OCI-LY7 (cell line): ENCODE results near the gene COMMD1. TPM values are rescaled to one million over a fixed set of nuclear protein-coding genes. Genes with fewer than 3 reads are reported as not detected.
A peak's percentile ranks its signal among the peaks of the same experiment; 100 is the strongest.

Experiments used
- BruUV-seq: library from RNA; stranded (reverse); fragments of 400-500 nt; replicated peaks from 2 replicates; lab custom pipeline; 2021; lab: Mats Ljungman, UMichigan
- CTCF ChIA-PET: fragments of 300-600 bp; sonication (Branson Sonifier 250); formaldehyde crosslinking; loops from one replicate; lab custom pipeline; 2022; ENCODE audit warnings: antibody characterized with exemption; ENCODE audit not compliant: unreplicated experiment; lab: Charles Lee
- POLR2A ChIA-PET: fragments of 300-600 bp; sonication (Branson Sonifier 250); formaldehyde crosslinking; loops from one replicate; lab custom pipeline; 2022; ENCODE audit warnings: antibody characterized with exemption; lab: Charles Lee
- DNase-seq: peaks from one replicate; pipeline ENCODE4 v3.0.0-alpha.2; 2015; ENCODE audit warnings: low spot score
- H2AFZ ChIP-seq: fragments of 200-600 bp; sonication (generic), shearing (Covaris generic); 2 replicates; pipeline ENCODE4 v1.6.1; 2014; ENCODE audit warnings: mild to moderate bottlenecking, antibody characterized with exemption, low read length, moderate library complexity
- H3K27ac ChIP-seq: fragments of 200-600 bp; sonication (generic); 2 replicates; pipeline ENCODE4 v1.5.1; 2014; ENCODE audit warnings: mixed run types, low read depth, mild to moderate bottlenecking, moderate library complexity, low read length, inconsistent platforms; ENCODE audit not compliant: poor library complexity, severe bottlenecking
- H3K36me3 ChIP-seq: fragments of 200-600 bp; sonication (generic); 2 replicates; pipeline ENCODE4 v1.6.1; 2014; ENCODE audit warnings: mild to moderate bottlenecking, antibody characterized with exemption, low read length, moderate library complexity, mixed read lengths; ENCODE audit not compliant: insufficient read depth
- H3K4me1 ChIP-seq: fragments of 200-600 bp; sonication (generic); 2 replicates; pipeline ENCODE4 v1.5.1; 2014; ENCODE audit warnings: mild to moderate bottlenecking, low read length; ENCODE audit not compliant: insufficient read depth, poor library complexity, severe bottlenecking
- H3K4me2 ChIP-seq: fragments of 200-600 bp; sonication (generic); 2 replicates; pipeline ENCODE4 v1.6.1; 2014; ENCODE audit warnings: mild to moderate bottlenecking, low read length
- H3K4me3 ChIP-seq: fragments of 200-600 bp; sonication (generic); 2 replicates; pipeline ENCODE4 v1.5.1; 2014; ENCODE audit warnings: mild to moderate bottlenecking, low read depth, low read length; ENCODE audit not compliant: poor library complexity, severe bottlenecking
- H3K79me2 ChIP-seq: fragments of 200-600 bp; sonication (generic); 2 replicates; pipeline ENCODE4 v1.6.1; 2016; ENCODE audit warnings: low read depth, mild to moderate bottlenecking, low read length, moderate library complexity, mixed read lengths; ENCODE audit not compliant: insufficient read depth
- H3K9me2 ChIP-seq: fragments of 200-600 bp; sonication (generic); 2 replicates; pipeline ENCODE4 v1.6.1; 2016; ENCODE audit warnings: mild to moderate bottlenecking, low read length, mixed read lengths; ENCODE audit not compliant: insufficient read depth
- H3K9me3 ChIP-seq: fragments of 200-600 bp; sonication (generic); 2 replicates; pipeline ENCODE4 v1.6.1; 2014; ENCODE audit warnings: mild to moderate bottlenecking, mixed run types, low read length, mixed read lengths
- H4K20me1 ChIP-seq: fragments of 200-600 bp; sonication (generic); 2 replicates; pipeline ENCODE4 v1.6.1; 2014; ENCODE audit warnings: mild to moderate bottlenecking, antibody characterized with exemption, low read length, moderate library complexity, mixed read lengths; ENCODE audit not compliant: insufficient read depth
- CTCF ChIP-seq: fragments of 200-600 bp; sonication (generic); conservative IDR thresholded peaks from 2 replicates; pipeline ENCODE4 v1.5.1; 2014; ENCODE audit warnings: mild to moderate bottlenecking, antibody characterized with exemption, low read length, moderate library complexity, mixed read lengths
- EZH2phosphoT487 ChIP-seq: fragments of 200-600 bp; sonication (generic); IDR thresholded peaks from 2 replicates; pipeline ENCODE4 v1.6.1; 2018; ENCODE audit warnings: low read depth, borderline replicate concordance, mild to moderate bottlenecking, mixed run types, antibody characterized with exemption, low read length, moderate library complexity, mixed read lengths
- intact Hi-C: fragments of 100-400 bp; cut with micrococcal nuclease; formaldehyde crosslinking; loops from one replicate; pipeline ENCODE4 v1.10.0; 2022; ENCODE audit not compliant: unreplicated experiment
- total RNA-seq, 2 experiments: library from RNA; depleted of rRNA in 1 of 2; stranded (reverse); fragments of >200 nt in 1 of 2; shearing (Covaris generic) in 1 of 2; gene quantifications; 2 replicates each; pipeline ENCODE4 v1.2.3, GENCODE V29; 2014 to 2022

COMMD1 gene
- total RNA-seq, 2 experiments from 2014 or later, result 22.0 to 22.1 TPM

DNA sequence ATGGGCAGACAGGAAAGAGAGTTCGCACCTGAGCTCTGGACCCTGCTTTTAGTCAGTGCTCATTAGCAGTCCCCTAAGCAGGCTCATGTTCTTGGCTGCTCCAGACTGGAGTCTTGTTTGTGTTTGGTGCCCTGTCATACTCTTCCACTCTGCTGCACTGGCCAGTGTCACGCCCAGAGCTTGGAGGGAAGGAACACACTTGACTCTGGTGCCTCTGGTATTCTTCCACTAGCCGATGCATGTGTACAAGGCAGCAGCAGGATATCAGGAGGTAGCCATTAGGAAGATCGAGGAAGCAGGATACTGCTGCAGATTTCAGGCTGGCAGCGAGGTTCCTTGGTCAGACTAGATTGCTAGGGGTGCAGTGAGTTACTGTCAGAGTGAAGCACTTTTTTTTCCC lies 209.1 kb downstream of the COMMD1 start:
- Histone ChIP-seq H3K4me2 (peak overlapping the region; percentile 14; the same call in 1 of the 2 replicates), H3K36me3 (no peaks in the 10 kb centered on the region), H3K9me3 (no peaks in the 10 kb centered on the region), H3K79me2 (no peaks in the 10 kb centered on the region), H2AFZ (no peak overlapping the region; the same call in 1 of the 2 replicates), H3K4me3 (no peak overlapping the region), H3K9me2 (no peaks in the 10 kb centered on the region), H3K27ac (no peak overlapping the region), H4K20me1 (no peaks in the 10 kb centered on the region), H3K4me1 (peaks cover 63% of the 10 kb centered on the region)
- DNase-seq, result no peak
- TF ChIP-seq EZH2phosphoT487 (no peak), CTCF (no peak)
- POLR2A ChIA-PET, result no interaction called here
- CTCF ChIA-PET, result no interaction called here
- intact Hi-C loops, result no loop called here
- no TSS peak for BruUV-seq

- TF ChIP-seq CTCF, result no peak
- no peak for TF ChIP-seq EZH2phosphoT487
- Histone ChIP-seq H3K4me1 (peaks cover 76% of the 10 kb centered on the region), H2AFZ (peak overlapping the region; percentile 36), H3K9me2 (no peaks in the 10 kb centered on the region), H3K79me2 (no peaks in the 10 kb centered on the region), H3K9me3 (no peaks in the 10 kb centered on the region), H3K4me3 (no peak overlapping the region), H4K20me1 (no peaks in the 10 kb centered on the region), H3K4me2 (peak overlapping the region; percentile 53; the same call in 1 of the 2 replicates), H3K36me3 (no peaks in the 10 kb centered on the region), H3K27ac (peak overlapping the region; percentile 44)
- peak; percentile 39 for DNase-seq
- intact Hi-C loops, result no loop called here
- BruUV-seq, result no TSS peak
- ChIA-PET POLR2A (interaction anchor here (0.7 to 2.0 kb wide), 3 partner anchors 10 to 676 kb away, joined by 4 to 10 read pairs (median 5); no protein-coding TSS in a partner anchor), CTCF (no interaction called here)
Measured at GRCh38 chr2:62116983-62117382, 211.5 kb downstream of the COMMD1 start.

- no peaks in the 10 kb centered on the region for H3K9me2 ChIP-seq
- intact Hi-C loops, result no loop called here
- no peaks in the 10 kb centered on the region for H3K36me3 ChIP-seq
- H3K4me3 ChIP-seq, result peak overlapping the region; percentile 7
- no peaks in the 10 kb centered on the region for H3K9me3 ChIP-seq
- peak overlapping the region; percentile 44 for H3K27ac ChIP-seq
- H3K4me2 ChIP-seq, result peak overlapping the region; percentile 53
- DNase-seq, result peak; percentile 35
- CTCF ChIA-PET, result no interaction called here
- peaks cover 69% of the 10 kb centered on the region for H3K4me1 ChIP-seq
- H2AFZ ChIP-seq, result peak overlapping the region; percentile 68; the same call in 1 of the 2 replicates
- no peaks in the 10 kb centered on the region for H4K20me1 ChIP-seq
- POLR2A ChIA-PET, result interaction anchor here (1.6 to 2.2 kb wide), 2 partner anchors 11 to 14 kb away, joined by 5 to 9 read pairs; no protein-coding TSS in a partner anchor
- H3K79me2 ChIP-seq, result no peaks in the 10 kb centered on the region
- no TSS peak for BruUV-seq
- TF ChIP-seq EZH2phosphoT487 (no peak), CTCF (no peak)
Measured at GRCh38 chr2:62118160-62118559, 212.7 kb downstream of the COMMD1 start.
